ENCODE measurements around the gene TMEM94.
"Not testable (repeated sequence)": the region's sequence is repeated elsewhere in the genome, so short reads cannot be mapped to it uniquely, and the experiment has no call there.

The TMEM94 gene

GRCh38 chr17:75512926-75513640 is 56.6 kb downstream of the TMEM94 start:
- H3K27ac Mint-ChIP-seq: no peak overlapping the region
- H3K4me3 Mint-ChIP-seq: no peak overlapping the region
- DNase-seq (no peak), ATAC-seq (replicated peaks) (no peak)
- peaks cover 0 to 6% of the 10 kb centered on the region in 2 donors for H3K36me3 Mint-ChIP-seq
- H3K27me3 Mint-ChIP-seq: no peaks in the 10 kb centered on the region
- H3K9me3 Mint-ChIP-seq: no peaks in the 10 kb centered on the region
- peaks cover 10 to 20% of the 10 kb centered on the region in 2 donors for H3K4me1 Mint-ChIP-seq

DNA sequence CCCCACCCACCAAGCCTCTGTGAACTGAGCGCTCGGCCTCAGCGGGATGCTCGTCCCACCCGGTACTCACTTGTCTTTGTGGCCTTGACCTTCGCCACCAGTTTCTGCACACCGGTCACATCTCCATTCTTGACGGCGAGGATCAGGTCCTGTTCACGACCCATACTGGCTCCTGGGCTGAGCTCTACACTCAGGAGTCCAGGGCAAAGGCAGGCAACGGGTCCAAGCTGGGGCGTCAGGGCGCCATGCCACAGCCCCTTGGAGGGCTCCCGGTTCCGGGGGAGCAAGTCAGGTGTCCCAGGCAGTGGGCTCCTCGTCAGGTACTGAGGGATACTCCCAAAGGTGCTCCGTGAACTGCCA is 57.2 kb downstream of the TMEM94 start:
- Mint-ChIP-seq H3K27me3 (no peaks in the 10 kb centered on the region), H3K36me3 (peaks cover 3 to 10% of the 10 kb centered on the region in 2 donors), H3K4me1 (peaks cover 15 to 25% of the 10 kb centered on the region in 2 donors), H3K4me3 (no peak overlapping the region), H3K9me3 (no peaks in the 10 kb centered on the region), H3K27ac (no peak overlapping the region)
- no peak for ATAC-seq (replicated peaks)
- DNase-seq: no peak

DNA sequence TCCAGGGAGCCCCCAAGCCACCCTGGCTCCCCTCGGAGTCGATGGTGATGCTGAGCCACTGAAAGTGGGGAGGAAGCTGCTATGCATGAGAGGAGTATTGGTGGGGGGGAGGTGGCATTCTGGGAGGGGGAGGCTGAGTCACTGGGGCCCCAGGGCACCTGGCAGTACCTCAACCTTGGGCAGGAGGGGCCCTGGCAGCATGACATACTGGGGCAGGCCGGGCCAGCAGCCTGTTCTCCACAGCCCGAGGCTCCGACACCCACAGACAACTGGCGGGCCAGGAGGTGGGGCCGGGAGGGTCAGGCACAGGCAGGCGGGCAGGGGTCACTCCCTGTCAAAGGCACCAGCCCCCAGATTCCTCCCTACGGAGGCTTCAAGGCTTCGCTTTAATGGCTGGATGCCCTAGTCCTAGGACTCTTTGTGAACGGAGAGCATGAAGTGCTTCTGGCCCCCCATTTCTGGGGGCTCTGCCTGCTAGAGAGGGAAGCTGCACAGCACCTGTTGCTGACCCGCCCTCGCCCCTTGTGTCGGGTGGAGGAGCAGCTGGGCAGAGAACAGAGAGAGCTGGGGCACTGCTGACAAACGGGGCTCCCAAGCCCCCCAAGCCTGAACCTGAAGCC is 58.0 kb downstream of the TMEM94 start:
- Mint-ChIP-seq H3K4me1 (peaks cover 17 to 31% of the 10 kb centered on the region in 2 donors), H3K36me3 (peaks cover 4 to 17% of the 10 kb centered on the region in 2 donors), H3K27me3 (no peaks in the 10 kb centered on the region), H3K4me3 (peak overlapping the region; percentile 47 to 55), H3K9me3 (no peaks in the 10 kb centered on the region), H3K27ac (no peak overlapping the region)
- ATAC-seq (replicated peaks) (no peak), DNase-seq (no peak)

DNA sequence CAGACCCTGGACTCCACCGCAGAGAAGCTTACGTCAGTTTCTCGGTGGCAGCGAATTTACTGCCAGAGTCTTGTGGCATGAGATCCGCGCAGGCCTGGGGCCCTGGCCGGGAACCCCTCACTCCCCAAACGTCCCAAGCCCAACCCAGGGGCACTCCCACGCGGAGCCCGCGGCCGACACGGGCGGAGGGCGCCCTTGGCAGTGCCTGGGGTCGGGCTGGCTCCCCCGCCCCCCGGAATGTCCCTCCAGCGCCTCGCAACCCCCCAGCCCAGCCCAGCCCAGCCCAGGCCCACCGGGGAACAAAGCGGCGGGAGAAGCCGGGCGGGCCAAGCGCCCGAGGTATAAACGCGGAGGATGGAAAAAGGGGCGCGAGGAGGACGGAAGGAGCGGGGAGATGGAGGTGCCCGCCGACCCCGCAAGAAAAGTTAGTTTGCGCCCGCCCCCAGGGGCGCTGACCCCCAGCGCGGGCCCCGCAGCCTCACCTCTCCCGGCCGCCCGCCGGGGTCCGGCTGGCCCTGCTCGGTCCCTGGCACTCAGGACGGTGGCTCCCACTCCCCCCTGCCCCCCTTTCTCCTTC is 58.6 kb downstream of the TMEM94 start:
- H3K27me3 Mint-ChIP-seq: no peaks in the 10 kb centered on the region
- peak; percentile 0 to 2 for ATAC-seq (replicated peaks)
- no peaks in the 10 kb centered on the region for H3K9me3 Mint-ChIP-seq
- H3K4me1 Mint-ChIP-seq: peaks cover 17 to 31% of the 10 kb centered on the region in 2 donors
- H3K27ac Mint-ChIP-seq: no peak overlapping the region
- H3K4me3 Mint-ChIP-seq: peak overlapping the region; percentile 86 to 87
- H3K36me3 Mint-ChIP-seq: peaks cover 7 to 17% of the 10 kb centered on the region in 2 donors
- no peak for DNase-seq

DNA sequence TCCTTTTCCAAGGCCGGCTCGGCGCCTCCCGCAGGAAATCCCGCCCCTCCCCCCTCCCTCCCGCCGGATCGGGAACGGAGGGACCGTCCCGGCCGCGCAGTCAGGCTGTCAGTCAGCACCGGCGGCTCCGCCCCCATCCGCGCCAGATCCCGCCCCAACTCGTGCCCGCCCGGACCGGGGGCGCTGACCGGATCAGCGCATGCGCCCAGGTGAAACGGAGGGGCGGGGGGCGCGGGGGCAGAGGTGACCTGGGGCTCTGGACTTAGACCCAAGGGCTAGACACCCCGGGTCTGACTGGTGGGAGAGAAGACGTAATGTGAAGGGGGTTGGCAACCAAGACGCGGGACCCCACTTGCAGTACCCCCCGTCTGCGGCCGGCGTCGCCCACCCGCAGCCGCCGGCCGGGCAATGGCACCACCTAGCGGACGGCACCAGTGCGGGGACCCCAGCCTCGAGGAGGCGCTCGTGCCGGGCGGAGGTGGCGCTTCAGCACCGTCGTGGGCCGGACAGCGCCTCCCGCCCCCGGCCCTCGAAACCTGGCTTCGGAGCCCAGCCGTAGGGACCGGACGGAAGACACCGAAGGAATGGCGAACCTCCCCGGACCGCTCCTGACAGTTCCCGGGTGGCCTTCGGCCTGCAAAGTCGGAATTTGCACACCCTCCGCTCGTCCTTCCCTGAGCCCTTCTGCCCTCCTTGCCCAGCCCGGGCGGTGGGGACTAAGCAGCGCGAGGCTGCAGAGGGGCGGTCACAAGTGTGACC is 59.2 kb downstream of the TMEM94 start, which contains the start of gene CASKIN2:
Gene CASKIN2 (minus strand): TSS at position 42 of the 759 bp plus-strand sequence. CDS start 1,733 bp downstream, outside the sequence.
- Mint-ChIP-seq H3K4me3 (peak within 1 kb of the TSS; percentile 86 to 87), H3K27me3 (no peaks in the 10 kb centered on the region), H3K4me1 (peaks cover 17 to 31% of the 10 kb centered on the region in 2 donors), H3K9me3 (no peaks in the 10 kb centered on the region), H3K27ac (peak within 1 kb of the TSS; percentile 77), H3K36me3 (peaks cover 7 to 17% of the 10 kb centered on the region in 2 donors)
- peak; percentile 55 to 60 for ATAC-seq (replicated peaks)
- peak; percentile 77 for DNase-seq

GRCh38 chr17:75516255-75516618 is 59.8 kb downstream of the TMEM94 start, which contains the start of gene TSEN54:
TSS of gene TSEN54 (plus strand) at chr17:75516528. CDS start at chr17:75516561, 33 bp downstream.
- peak within 1 kb of the TSS; percentile 88 for H3K27ac Mint-ChIP-seq
- H3K4me1 Mint-ChIP-seq: peaks cover 17 to 31% of the 10 kb centered on the region in 2 donors
- H3K27me3 Mint-ChIP-seq: no peaks in the 10 kb centered on the region
- H3K9me3 Mint-ChIP-seq: no peaks in the 10 kb centered on the region
- H3K4me3 Mint-ChIP-seq: peak within 1 kb of the TSS; percentile 87 to 90
- DNase-seq: peak; percentile 88
- peaks cover 7 to 19% of the 10 kb centered on the region in 2 donors for H3K36me3 Mint-ChIP-seq
- peak; percentile 86 to 89 for ATAC-seq (replicated peaks)

DNA sequence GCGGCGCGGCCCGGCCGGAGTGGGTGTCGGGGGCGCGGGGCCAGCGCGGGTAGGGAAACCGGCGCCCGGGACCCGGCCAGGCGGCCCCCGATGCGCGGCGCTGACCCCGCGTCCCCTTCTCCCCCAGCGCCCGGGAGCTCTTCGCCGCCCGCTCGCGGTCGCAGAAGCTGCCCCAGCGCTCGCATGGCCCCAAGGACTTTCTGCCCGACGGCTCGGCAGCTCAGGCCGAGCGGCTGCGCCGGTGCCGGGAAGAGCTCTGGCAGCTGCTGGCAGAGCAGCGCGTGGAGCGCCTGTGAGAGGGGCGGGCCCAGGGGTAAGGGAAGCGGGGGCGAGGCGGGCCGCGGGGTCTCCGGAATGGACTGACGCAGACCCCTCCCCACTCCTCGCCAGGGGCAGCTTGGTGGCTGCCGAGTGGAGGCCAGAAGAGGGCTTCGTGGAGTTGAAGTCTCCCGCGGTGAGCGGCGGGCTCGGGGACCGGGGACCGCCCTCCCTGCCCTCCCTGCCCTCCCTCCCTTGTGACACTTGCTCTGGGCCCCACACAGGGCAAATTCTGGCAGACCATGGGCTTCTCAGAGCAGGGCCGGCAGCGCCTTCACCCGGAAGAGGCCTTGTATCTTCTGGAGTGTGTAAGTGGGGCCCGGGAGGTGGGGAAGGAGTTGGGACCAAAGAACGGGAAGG is 60.3 kb downstream of the TMEM94 start:
- DNase-seq (peak; percentile 20), ATAC-seq (replicated peaks) (peak; percentile 17 to 22)
- no peaks in the 10 kb centered on the region for H3K27me3 Mint-ChIP-seq
- peaks cover 7 to 21% of the 10 kb centered on the region in 2 donors for H3K36me3 Mint-ChIP-seq
- H3K4me1 Mint-ChIP-seq: peaks cover 17 to 31% of the 10 kb centered on the region in 2 donors
- H3K27ac Mint-ChIP-seq: peak overlapping the region; percentile 88
- no peaks in the 10 kb centered on the region for H3K9me3 Mint-ChIP-seq
- peak overlapping the region; percentile 87 to 90 for H3K4me3 Mint-ChIP-seq

GRCh38 chr17:75517297-75517865 is 60.9 kb downstream of the TMEM94 start:
- no peak for DNase-seq
- no peak for ATAC-seq (replicated peaks)
- H3K27ac Mint-ChIP-seq: peak overlapping the region; percentile 88
- H3K27me3 Mint-ChIP-seq: no peaks in the 10 kb centered on the region
- peaks cover 11 to 27% of the 10 kb centered on the region in 2 donors for H3K36me3 Mint-ChIP-seq
- H3K4me3 Mint-ChIP-seq: peak overlapping the region; percentile 87 to 90
- peaks cover 17 to 31% of the 10 kb centered on the region in 2 donors for H3K4me1 Mint-ChIP-seq
- no peaks in the 10 kb centered on the region for H3K9me3 Mint-ChIP-seq

DNA sequence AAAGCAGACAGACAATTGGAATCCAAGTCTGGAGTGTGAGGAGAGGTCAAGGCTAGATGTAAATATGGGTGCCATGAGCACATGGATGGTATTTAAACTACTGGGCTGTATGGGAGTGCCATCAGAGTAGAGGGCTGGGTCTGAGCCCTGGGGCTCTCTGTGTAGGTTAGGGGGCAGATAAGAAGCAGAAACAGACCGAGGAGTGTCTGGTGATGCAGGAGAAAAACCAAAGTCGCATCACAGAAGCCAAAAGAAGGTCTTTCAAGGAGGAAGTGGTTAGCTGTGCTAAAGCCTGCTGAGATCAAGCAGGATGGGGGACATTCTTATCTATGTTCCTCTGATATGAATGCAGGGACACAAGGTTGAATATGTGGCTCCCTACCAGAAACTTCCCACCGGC is 61.8 kb downstream of the TMEM94 start:
- Mint-ChIP-seq H3K27me3 (no peaks in the 10 kb centered on the region), H3K4me1 (peaks cover 17 to 31% of the 10 kb centered on the region in 2 donors), H3K36me3 (peaks cover 12 to 31% of the 10 kb centered on the region in 2 donors), H3K27ac (peak overlapping the region; percentile 26), H3K9me3 (no peaks in the 10 kb centered on the region), H3K4me3 (peak overlapping the region; percentile 87 to 90)
- DNase-seq (peak; percentile 45), ATAC-seq (replicated peaks) (peak; percentile 57 to 62)

- H3K27ac Mint-ChIP-seq: no peak overlapping the region
- no peak for DNase-seq
- ATAC-seq (replicated peaks): no peak
- no peaks in the 10 kb centered on the region for H3K27me3 Mint-ChIP-seq
- no peak overlapping the region for H3K4me3 Mint-ChIP-seq
- H3K9me3 Mint-ChIP-seq: no peaks in the 10 kb centered on the region
- H3K4me1 Mint-ChIP-seq: peaks cover 17 to 27% of the 10 kb centered on the region in 2 donors
- peaks cover 14 to 33% of the 10 kb centered on the region in 2 donors for H3K36me3 Mint-ChIP-seq
Observed at GRCh38 chr17:75518983-75519537, 62.6 kb downstream of the TMEM94 start.

GRCh38 chr17:75520413-75520812 is 64.0 kb downstream of the TMEM94 start:
- H3K27ac Mint-ChIP-seq; H3K27me3 Mint-ChIP-seq; ATAC-seq (replicated peaks); H3K4me3 Mint-ChIP-seq; H3K9me3 Mint-ChIP-seq; DNase-seq: not testable (repeated sequence)
- Mint-ChIP-seq H3K36me3 (peaks cover 17 to 33% of the 10 kb centered on the region in 2 donors), H3K4me1 (peaks cover 20 to 25% of the 10 kb centered on the region in 2 donors)

DNA sequence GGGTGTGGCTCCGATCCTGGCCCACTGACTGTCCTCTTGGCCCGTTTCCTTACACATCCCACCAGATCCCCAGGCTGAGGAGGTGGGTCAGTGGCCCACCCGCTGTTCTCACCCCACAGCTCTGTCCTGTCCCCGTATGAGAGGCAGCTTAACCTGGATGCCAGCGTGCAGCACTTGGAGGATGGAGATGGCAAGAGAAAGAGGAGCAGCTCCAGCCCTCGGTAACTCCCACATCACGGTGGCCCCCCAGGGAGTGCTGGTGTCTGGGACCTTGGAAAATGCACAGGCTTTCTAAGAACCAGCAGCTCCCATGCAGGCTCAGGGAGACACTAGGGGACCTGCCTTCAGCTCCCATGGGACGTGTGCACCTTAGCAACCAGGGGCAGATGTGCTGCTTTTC is 64.9 kb downstream of the TMEM94 start:
- Mint-ChIP-seq H3K9me3 (no peaks in the 10 kb centered on the region), H3K4me3 (no peak overlapping the region), H3K36me3 (peaks cover 18 to 33% of the 10 kb centered on the region in 2 donors), H3K27me3 (peaks cover 1 to 2% of the 10 kb centered on the region in 2 donors), H3K4me1 (peaks cover 21 to 30% of the 10 kb centered on the region in 2 donors), H3K27ac (no peak overlapping the region)
- ATAC-seq (replicated peaks) (no peak), DNase-seq (no peak)
